Measurements from ENCODE around the gene MLH1. TPM values are rescaled to one million over a fixed set of nuclear protein-coding genes. Genes with fewer than 3 reads are reported as not detected.
A peak's percentile ranks its signal among the peaks of the same experiment; 100 is the strongest.

Gene MLH1
- total and polyA plus RNA-seq, 4 experiments from 2014 or later: 15.6 to 33.8 (median 24.6) TPM

DNA sequence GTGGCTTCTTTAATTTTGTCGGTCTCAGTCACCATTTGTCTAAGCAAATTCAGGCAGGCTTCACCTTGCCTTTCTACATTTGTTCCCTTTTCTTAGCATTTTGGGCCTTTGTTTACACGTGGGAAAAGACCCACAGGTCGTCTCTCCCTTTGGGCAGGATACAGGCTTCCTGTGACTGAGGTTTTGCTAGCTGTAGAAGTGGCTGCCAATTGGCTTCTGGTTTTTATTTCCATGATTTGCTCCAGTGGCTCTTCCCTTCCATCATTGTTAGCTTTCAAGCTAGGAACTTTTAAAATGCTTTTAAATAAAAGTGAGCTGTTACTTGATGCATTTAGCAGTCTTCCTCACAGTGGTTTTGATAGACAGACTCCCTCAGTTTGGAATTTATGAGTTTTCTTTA, 37.3 kb downstream of the MLH1 start:
- Histone ChIP-seq H3K4me1 (ENCODE audit: insufficient read depth, low read length) (no peaks in the 10 kb centered on the region), H3K36me3 (ENCODE audit: insufficient read depth, low read length) (peaks cover 35% of the 10 kb centered on the region), H3K9me3 (ENCODE audit: control insufficient read depth in 1 of 2, low read length in 2 of 2) (no peaks in the 10 kb centered on the region), H3K27me3 (ENCODE audit: insufficient read depth, low read length) (no peaks in the 10 kb centered on the region), H3K4me3 (ENCODE audit: low read length in 2 of 2) (no peak overlapping the region), H3K27ac (ENCODE audit: low read depth, low read length) (no peak overlapping the region)
- Mint-ChIP-seq H3K27me3 (no peaks in the 10 kb centered on the region), H3K4me3 (no peak overlapping the region), H3K36me3 (peaks cover 68 to 87% of the 10 kb centered on the region in 2 donors), H3K9me3 (peaks cover 0 to 6% (median 2%) of the 10 kb centered on the region in 8 donors), H3K4me1 (peaks cover 0 to 3% (median under 1%) of the 10 kb centered on the region in 4 donors), H3K27ac (peak overlapping the region in 2 of 7 donors; percentile 22 to 27)
- intact Hi-C loops (cut with micrococcal nuclease): no loop called here
- ChIA-PET CTCF (ENCODE audit: partially characterized antibody) (interaction anchor here (1.5 kb wide), 1 partner anchor 183 kb away, joined by 5 read pairs; no protein-coding TSS in a partner anchor), POLR2A (ENCODE audit: partially characterized antibody) (no interaction called here)
- DNase-seq: no peak

DNA sequence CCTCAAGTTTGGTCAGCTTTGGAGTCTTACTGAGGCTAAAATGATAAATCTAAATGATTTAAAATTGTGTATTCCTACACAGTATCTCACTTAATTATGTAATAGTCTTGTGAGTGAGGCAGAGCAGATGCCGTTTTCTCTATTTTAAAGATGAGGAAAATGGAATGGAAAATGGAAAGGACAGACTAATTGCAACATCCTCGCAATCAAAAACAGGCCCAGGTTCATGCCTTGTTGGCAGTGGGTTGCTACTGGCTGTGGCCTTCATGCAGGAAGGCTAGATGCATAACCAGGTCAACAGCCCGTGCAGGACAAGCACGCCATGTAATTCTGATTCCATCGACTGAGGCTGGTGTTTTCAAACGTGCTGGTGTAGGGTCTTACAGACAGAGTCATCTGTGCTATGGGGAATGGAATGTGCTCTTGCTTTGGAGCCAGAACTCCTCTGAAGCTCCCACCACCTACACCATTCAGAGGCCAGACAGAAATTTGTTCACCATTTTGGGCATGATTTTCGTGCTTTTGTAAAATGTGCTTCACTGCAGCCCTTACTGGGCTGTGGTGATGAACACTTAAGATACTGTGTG, 37.9 kb downstream of the MLH1 start:
- Histone ChIP-seq H3K36me3 (ENCODE audit: insufficient read depth, low read length) (peaks cover 35% of the 10 kb centered on the region), H3K9me3 (ENCODE audit: control insufficient read depth in 1 of 2, low read length in 2 of 2) (no peaks in the 10 kb centered on the region), H3K4me3 (ENCODE audit: low read length in 2 of 2) (no peak overlapping the region), H3K27me3 (ENCODE audit: insufficient read depth, low read length) (no peaks in the 10 kb centered on the region), H3K4me1 (ENCODE audit: insufficient read depth, low read length) (no peaks in the 10 kb centered on the region), H3K27ac (ENCODE audit: low read depth, low read length) (no peak overlapping the region)
- peak overlapping the region in 2 of 7 donors; percentile 22 to 27 for H3K27ac Mint-ChIP-seq
- no peaks in the 10 kb centered on the region for H3K27me3 Mint-ChIP-seq
- peaks cover 0 to 2% (median under 1%) of the 10 kb centered on the region in 4 donors for H3K4me1 Mint-ChIP-seq
- H3K36me3 Mint-ChIP-seq: peaks cover 69 to 87% of the 10 kb centered on the region in 2 donors
- no peak for DNase-seq
- H3K9me3 Mint-ChIP-seq: peaks cover 0 to 10% (median 4%) of the 10 kb centered on the region in 8 donors
- POLR2A ChIA-PET (ENCODE audit: partially characterized antibody): no interaction called here
- intact Hi-C loops (cut with micrococcal nuclease): no loop called here
- CTCF ChIA-PET (ENCODE audit: partially characterized antibody): no interaction called here
- no peak overlapping the region for H3K4me3 Mint-ChIP-seq

DNA sequence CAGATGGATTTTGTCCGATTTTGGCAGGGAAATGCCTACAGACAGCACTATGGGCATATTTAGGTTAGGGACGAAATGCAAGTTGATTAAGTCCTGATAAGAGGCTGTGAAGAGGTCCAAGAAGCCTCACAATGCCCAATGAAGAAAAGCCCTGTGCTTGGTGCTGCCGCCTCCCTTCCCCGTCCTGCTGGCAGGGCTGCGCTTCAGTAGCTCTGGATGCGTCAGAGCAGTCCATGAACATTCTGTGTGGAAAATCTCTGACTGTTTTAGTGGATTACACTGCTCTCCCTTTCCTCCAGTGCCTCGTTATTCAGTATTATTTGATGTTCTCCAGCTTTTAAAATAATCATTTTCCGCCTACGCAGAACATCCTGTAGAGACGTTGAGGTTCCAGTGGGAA, 39.6 kb downstream of the MLH1 start:
- peaks cover 73 to 84% of the 10 kb centered on the region in 2 donors for H3K36me3 Mint-ChIP-seq
- CTCF ChIA-PET (ENCODE audit: partially characterized antibody): interaction anchor here (0.6 kb wide), 1 partner anchor 9 kb away, joined by 3 read pairs; no protein-coding TSS in a partner anchor
- POLR2A ChIA-PET (ENCODE audit: partially characterized antibody): no interaction called here

GRCh38 chr3:37037352-37037751, 44.0 kb downstream of the MLH1 start:
- H3K4me1 Mint-ChIP-seq: peaks cover 0 to 4% (median 0%) of the 10 kb centered on the region in 4 donors
- H3K27me3 Mint-ChIP-seq: no peaks in the 10 kb centered on the region
- H3K4me3 Mint-ChIP-seq: no peak overlapping the region
- H3K27ac Mint-ChIP-seq: no peak overlapping the region
- Histone ChIP-seq H3K27me3 (ENCODE audit: insufficient read depth, low read length) (no peaks in the 10 kb centered on the region), H3K9me3 (ENCODE audit: control insufficient read depth in 1 of 2, low read length in 2 of 2) (no peaks in the 10 kb centered on the region), H3K27ac (ENCODE audit: low read depth, low read length) (no peak overlapping the region), H3K36me3 (ENCODE audit: insufficient read depth, low read length) (peaks cover 26% of the 10 kb centered on the region), H3K4me1 (ENCODE audit: insufficient read depth, low read length) (no peaks in the 10 kb centered on the region), H3K4me3 (ENCODE audit: low read length in 2 of 2) (no peak overlapping the region)
- ChIA-PET POLR2A (ENCODE audit: partially characterized antibody) (no interaction called here), CTCF (ENCODE audit: partially characterized antibody) (interaction anchor here (1.2 to 1.9 kb wide), 3 partner anchors 10 to 79 kb away, joined by 3 to 4 read pairs (median 4); no protein-coding TSS in a partner anchor)
- intact Hi-C loops (cut with micrococcal nuclease): no loop called here
- H3K36me3 Mint-ChIP-seq: peaks cover 70 to 87% of the 10 kb centered on the region in 2 donors
- H3K9me3 Mint-ChIP-seq: peaks cover 0 to 20% (median 6%) of the 10 kb centered on the region in 8 donors
- no peak for DNase-seq

More for the DNA sequence above, 39.6 kb downstream of the MLH1 start:
- H3K27me3 Mint-ChIP-seq: no peaks in the 10 kb centered on the region
- Histone ChIP-seq H3K36me3 (ENCODE audit: insufficient read depth, low read length) (peaks cover 28% of the 10 kb centered on the region), H3K27ac (ENCODE audit: low read depth, low read length) (no peak overlapping the region), H3K4me1 (ENCODE audit: insufficient read depth, low read length) (no peaks in the 10 kb centered on the region), H3K27me3 (ENCODE audit: insufficient read depth, low read length) (no peaks in the 10 kb centered on the region), H3K9me3 (ENCODE audit: control insufficient read depth in 1 of 2, low read length in 2 of 2) (no peaks in the 10 kb centered on the region), H3K4me3 (ENCODE audit: low read length in 2 of 2) (no peak overlapping the region)
- H3K4me3 Mint-ChIP-seq: no peak overlapping the region
- intact Hi-C loops (cut with micrococcal nuclease): no loop called here
- H3K27ac Mint-ChIP-seq: no peak overlapping the region
- H3K4me1 Mint-ChIP-seq: peaks cover 0 to 3% (median under 1%) of the 10 kb centered on the region in 4 donors
- DNase-seq: no peak
- peaks cover 0 to 20% (median 6%) of the 10 kb centered on the region in 8 donors for H3K9me3 Mint-ChIP-seq

DNA sequence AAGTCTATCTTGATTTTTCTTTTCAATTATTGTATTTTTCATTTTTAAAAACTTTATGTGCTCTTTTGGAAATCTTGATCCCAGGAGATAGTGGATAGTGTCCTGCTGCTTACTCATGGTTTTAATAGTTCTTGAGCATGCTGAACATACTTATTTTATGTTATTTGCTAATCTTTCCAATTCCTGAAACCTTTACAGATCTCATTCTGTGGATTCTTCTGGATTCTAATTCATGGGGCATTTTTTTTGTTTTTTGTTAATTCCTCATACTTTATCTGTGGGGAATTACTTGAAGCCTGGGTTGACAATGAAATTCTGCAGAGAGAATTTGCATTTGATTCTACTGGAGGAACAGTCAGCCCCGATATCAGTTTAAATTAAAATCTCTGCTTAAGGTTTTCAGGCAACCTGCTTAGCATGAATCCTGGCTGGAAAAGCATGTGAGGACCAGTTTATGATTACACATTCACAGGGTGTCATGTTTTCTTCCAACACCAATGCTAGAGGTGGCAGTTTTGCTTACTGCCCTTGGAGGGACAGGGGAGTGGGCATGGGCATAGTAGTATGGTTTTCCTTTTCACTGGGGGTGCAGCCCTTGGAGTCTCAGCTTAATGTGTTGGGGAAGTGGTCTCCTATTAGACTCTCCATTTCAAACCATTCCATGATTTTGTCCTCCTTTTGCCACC, 46.0 kb downstream of the MLH1 start:
- peak overlapping the region in 3 of 7 donors; percentile 6 to 31 (median 25) for H3K27ac Mint-ChIP-seq
- ChIA-PET CTCF (ENCODE audit: partially characterized antibody) (no interaction called here), POLR2A (ENCODE audit: partially characterized antibody) (no interaction called here)
- Histone ChIP-seq H3K9me3 (ENCODE audit: control insufficient read depth in 1 of 2, low read length in 2 of 2) (no peaks in the 10 kb centered on the region), H3K4me1 (ENCODE audit: insufficient read depth, low read length) (no peaks in the 10 kb centered on the region), H3K4me3 (ENCODE audit: low read length in 2 of 2) (no peak overlapping the region), H3K27me3 (ENCODE audit: insufficient read depth, low read length) (no peaks in the 10 kb centered on the region), H3K27ac (ENCODE audit: low read depth, low read length) (no peak overlapping the region), H3K36me3 (ENCODE audit: insufficient read depth, low read length) (peaks cover 22% of the 10 kb centered on the region)
- no peaks in the 10 kb centered on the region for H3K27me3 Mint-ChIP-seq
- intact Hi-C loops (cut with micrococcal nuclease): no loop called here
- H3K9me3 Mint-ChIP-seq: peaks cover 0 to 20% (median 5%) of the 10 kb centered on the region in 8 donors
- no peak for DNase-seq
- H3K4me1 Mint-ChIP-seq: peaks cover 0 to 4% (median 0%) of the 10 kb centered on the region in 4 donors
- H3K4me3 Mint-ChIP-seq: no peak overlapping the region
- H3K36me3 Mint-ChIP-seq: peaks cover 54 to 81% of the 10 kb centered on the region in 2 donors

DNA sequence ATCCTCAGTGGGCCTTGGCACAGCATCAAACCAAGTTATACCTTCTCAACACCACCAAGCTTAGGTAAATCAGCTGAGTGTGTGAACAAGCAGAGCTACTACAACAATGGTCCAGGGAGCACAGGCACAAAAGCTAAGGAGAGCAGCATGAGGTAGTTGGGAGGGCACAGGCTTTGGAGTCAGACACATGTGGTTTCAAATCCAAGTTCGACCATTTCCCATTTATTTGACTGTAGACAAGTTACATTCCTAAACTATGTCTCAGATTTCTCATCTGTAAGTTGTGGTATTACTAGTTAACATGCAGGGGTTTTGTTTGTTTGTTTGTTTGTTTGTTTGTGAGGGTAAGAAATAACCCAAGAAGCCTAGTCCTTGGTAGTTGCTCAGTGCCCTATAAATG, 46.9 kb downstream of the MLH1 start:
- H3K36me3 Mint-ChIP-seq: peaks cover 55 to 80% of the 10 kb centered on the region in 2 donors
- Histone ChIP-seq H3K36me3 (ENCODE audit: insufficient read depth, low read length) (peaks cover 17% of the 10 kb centered on the region), H3K9me3 (ENCODE audit: control insufficient read depth in 1 of 2, low read length in 2 of 2) (no peaks in the 10 kb centered on the region), H3K4me1 (ENCODE audit: insufficient read depth, low read length) (no peaks in the 10 kb centered on the region), H3K27ac (ENCODE audit: low read depth, low read length) (no peak overlapping the region), H3K4me3 (ENCODE audit: low read length in 2 of 2) (no peak overlapping the region), H3K27me3 (ENCODE audit: insufficient read depth, low read length) (no peaks in the 10 kb centered on the region)
- CTCF ChIA-PET (ENCODE audit: partially characterized antibody): no interaction called here
- no peak for DNase-seq
- POLR2A ChIA-PET (ENCODE audit: partially characterized antibody): no interaction called here
- intact Hi-C loops (cut with micrococcal nuclease): no loop called here
- no peaks in the 10 kb centered on the region for H3K27me3 Mint-ChIP-seq
- H3K4me1 Mint-ChIP-seq: peaks cover 0 to 6% (median 0%) of the 10 kb centered on the region in 4 donors
- H3K9me3 Mint-ChIP-seq: peaks cover 0 to 19% (median 3%) of the 10 kb centered on the region in 8 donors
- H3K27ac Mint-ChIP-seq: peak overlapping the region in 4 of 7 donors; percentile 25 to 55 (median 36)
- H3K4me3 Mint-ChIP-seq: no peak overlapping the region

- CTCF ChIA-PET (ENCODE audit: partially characterized antibody): interaction anchor here (1.1 kb wide), 2 partner anchors 9 to 17 kb away, joined by 3 read pairs; no protein-coding TSS in a partner anchor
- intact Hi-C loops (cut with micrococcal nuclease): no loop called here
- POLR2A ChIA-PET (ENCODE audit: partially characterized antibody): no interaction called here
Measured at GRCh38 chr3:37041546-37042195, 48.4 kb downstream of the MLH1 start.

More at GRCh38 chr3:37041546-37042195, 48.4 kb downstream of the MLH1 start:
- Histone ChIP-seq H3K27me3 (ENCODE audit: insufficient read depth, low read length) (no peaks in the 10 kb centered on the region), H3K4me3 (ENCODE audit: low read length in 2 of 2) (no peak overlapping the region), H3K9me3 (ENCODE audit: control insufficient read depth in 1 of 2, low read length in 2 of 2) (no peaks in the 10 kb centered on the region), H3K4me1 (ENCODE audit: insufficient read depth, low read length) (no peaks in the 10 kb centered on the region), H3K36me3 (ENCODE audit: insufficient read depth, low read length) (peaks cover 15% of the 10 kb centered on the region), H3K27ac (ENCODE audit: low read depth, low read length) (no peak overlapping the region)
- Mint-ChIP-seq H3K27me3 (no peaks in the 10 kb centered on the region), H3K36me3 (peaks cover 46 to 70% of the 10 kb centered on the region in 2 donors), H3K4me3 (no peak overlapping the region), H3K4me1 (peaks cover 0 to 10% (median 0%) of the 10 kb centered on the region in 4 donors), H3K9me3 (peaks cover 0 to 5% (median under 1%) of the 10 kb centered on the region in 8 donors), H3K27ac (no peak overlapping the region)
- DNase-seq: no peak

Data from CD4-positive, alpha-beta memory T cell (primary cell).